AG09309 (cell line): ENCODE measurements around the gene LRGUK.

Experiments used
- DNase-seq: peaks from one replicate; pipeline ENCODE4 v3.0.0-alpha.2; 2010; ENCODE audit warnings: low read depth
- H3K4me3 ChIP-seq: 2 replicates; pipeline ENCODE4 v1.5.1; 2011; ENCODE audit warnings: mild to moderate bottlenecking, low read depth, low read length, moderate library complexity; ENCODE audit not compliant: control insufficient read depth
- TF ChIP-seq, protein P1 (sequence below): IDR thresholded peaks from 2 replicates; pipeline ENCODE4 v1.5.1; 2011; ENCODE audit warnings: mild to moderate bottlenecking, low read depth, low read length, inconsistent platforms; ENCODE audit not compliant: insufficient read depth, control insufficient read depth; ENCODE audit errors: missing control alignments

Gene LRGUK

DNA sequence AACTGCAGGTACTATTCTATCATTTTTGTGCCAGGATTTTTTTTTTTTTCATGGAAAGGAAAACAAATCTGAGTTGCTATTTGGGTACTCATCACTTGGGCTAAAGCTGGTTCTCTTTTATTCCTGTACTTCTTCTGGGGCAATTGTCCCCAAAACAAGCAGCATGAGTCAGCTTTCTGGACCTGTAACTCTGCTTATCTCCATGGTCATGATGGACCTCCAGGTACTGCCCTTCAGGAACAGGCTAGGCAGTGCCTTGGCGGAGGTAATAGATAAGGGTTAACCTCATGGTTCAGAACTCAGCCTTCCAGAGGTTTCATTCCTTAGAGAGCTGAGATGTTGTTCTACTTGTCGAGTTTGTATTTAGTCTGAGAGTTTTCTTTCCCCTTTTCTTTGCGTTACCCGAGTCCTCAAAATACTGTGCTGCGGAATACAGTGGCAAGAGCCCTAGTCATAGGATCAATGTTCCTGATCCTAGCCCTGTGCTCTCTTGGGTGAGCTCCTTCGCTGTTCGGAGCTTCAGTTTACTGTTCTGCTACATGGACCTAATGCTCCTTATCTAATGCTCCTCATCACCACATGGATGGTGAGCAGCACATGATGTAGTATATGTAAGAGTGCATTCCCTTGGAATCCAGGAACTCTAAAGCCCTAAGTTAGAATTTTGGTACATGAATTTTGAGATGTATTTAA lies 74.6 kb downstream of the LRGUK start:
- DNase-seq = no peak
- H3K4me3 ChIP-seq = no peak overlapping the region
- TF ChIP-seq, protein P1, sequence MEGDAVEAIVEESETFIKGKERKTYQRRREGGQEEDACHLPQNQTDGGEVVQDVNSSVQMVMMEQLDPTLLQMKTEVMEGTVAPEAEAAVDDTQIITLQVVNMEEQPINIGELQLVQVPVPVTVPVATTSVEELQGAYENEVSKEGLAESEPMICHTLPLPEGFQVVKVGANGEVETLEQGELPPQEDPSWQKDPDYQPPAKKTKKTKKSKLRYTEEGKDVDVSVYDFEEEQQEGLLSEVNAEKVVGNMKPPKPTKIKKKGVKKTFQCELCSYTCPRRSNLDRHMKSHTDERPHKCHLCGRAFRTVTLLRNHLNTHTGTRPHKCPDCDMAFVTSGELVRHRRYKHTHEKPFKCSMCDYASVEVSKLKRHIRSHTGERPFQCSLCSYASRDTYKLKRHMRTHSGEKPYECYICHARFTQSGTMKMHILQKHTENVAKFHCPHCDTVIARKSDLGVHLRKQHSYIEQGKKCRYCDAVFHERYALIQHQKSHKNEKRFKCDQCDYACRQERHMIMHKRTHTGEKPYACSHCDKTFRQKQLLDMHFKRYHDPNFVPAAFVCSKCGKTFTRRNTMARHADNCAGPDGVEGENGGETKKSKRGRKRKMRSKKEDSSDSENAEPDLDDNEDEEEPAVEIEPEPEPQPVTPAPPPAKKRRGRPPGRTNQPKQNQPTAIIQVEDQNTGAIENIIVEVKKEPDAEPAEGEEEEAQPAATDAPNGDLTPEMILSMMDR = no peak

DNA sequence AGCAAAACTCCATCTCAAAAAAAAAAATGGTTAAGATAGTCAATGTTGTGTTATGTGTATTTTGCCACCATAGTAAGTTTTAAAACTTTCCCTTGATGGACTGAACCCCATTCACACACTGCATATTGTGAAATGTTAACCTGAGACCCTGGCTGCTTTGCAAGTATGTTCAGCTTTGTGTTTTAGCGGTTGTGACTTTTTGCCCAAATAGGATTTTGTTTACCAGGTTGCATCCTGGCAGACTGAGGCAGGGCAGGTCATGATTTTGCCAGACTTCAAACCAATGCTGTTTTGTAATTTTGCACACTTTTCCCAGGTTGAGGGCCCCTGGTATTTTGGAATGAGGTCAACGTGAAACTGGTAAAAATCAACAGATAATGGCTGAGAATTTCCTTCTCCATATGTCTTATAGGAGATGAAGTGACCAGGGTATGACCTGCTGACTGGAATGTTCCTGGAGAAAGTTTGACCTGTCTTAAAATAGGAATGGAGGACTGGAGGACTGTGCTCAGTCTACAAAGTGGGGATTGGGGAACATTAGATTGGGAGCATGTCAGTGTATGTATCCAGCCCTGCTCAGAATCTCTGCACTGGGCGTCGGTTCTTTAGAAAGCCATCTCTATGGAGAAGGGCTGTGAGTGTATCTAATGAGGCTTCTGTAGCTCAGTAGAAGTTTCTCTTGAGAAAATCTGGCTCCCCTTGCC lies 76.2 kb downstream of the LRGUK start:
- H3K4me3 ChIP-seq = no peak overlapping the region
- TF ChIP-seq, protein P1 = no peak
- no peak for DNase-seq

DNA sequence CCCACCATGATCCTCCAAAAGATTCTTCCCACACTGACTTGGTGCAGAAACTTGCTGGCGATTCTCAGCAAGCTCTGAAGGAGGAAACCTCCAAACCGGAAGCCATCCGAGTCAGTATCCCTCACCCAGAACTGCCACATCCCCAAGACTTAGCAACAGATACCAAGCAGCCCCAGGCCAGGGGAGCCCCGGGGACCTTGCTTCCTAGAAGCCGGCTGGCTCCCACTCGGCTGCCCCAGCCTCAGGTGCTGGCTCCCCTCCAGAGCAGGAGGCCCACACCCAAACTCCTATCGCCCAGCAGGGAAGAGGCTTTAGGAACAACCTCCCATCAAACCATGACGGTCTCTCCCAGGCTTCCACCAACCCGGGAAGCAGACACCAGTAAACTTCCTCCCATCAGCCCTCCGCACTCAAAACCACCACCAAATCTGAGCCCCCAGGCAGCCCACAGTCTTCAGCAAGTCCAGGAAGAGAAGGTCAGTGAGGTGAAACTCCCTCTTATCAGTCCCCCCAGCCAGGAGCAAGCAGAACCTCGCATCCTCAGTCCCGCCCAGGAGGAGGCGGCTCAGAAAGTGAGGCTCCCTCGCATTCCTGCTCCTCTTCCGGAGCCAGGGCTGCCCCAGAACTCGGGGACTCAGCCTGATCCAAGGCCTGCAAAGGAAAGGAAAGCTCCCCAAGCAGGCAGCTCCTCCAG lies 82.3 kb downstream of the LRGUK start:
- no peak overlapping the region for H3K4me3 ChIP-seq
- TF ChIP-seq, protein P1 = no peak
- no peak for DNase-seq

DNA sequence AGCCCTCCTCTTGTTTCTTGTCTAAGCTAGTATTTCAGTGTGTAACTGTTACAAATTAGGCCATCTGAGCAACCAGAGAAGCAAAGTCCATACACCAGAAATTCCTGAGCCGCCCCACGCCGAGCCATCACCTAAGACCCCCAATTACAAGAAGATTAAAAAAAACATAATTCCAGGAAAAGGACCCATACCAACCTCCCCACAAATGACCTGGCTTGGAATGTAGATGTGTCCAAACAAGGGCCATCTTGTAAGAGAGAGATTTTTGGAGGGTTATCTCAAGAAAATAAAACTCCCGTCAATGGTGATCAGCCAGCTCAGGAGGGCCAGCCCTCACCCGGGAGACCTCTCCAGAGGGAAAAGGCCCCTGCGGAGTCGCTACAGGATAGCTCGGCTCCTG lies 83.1 kb downstream of the LRGUK start:
- no peak overlapping the region for H3K4me3 ChIP-seq
- TF ChIP-seq, protein P1 = no peak

DNA sequence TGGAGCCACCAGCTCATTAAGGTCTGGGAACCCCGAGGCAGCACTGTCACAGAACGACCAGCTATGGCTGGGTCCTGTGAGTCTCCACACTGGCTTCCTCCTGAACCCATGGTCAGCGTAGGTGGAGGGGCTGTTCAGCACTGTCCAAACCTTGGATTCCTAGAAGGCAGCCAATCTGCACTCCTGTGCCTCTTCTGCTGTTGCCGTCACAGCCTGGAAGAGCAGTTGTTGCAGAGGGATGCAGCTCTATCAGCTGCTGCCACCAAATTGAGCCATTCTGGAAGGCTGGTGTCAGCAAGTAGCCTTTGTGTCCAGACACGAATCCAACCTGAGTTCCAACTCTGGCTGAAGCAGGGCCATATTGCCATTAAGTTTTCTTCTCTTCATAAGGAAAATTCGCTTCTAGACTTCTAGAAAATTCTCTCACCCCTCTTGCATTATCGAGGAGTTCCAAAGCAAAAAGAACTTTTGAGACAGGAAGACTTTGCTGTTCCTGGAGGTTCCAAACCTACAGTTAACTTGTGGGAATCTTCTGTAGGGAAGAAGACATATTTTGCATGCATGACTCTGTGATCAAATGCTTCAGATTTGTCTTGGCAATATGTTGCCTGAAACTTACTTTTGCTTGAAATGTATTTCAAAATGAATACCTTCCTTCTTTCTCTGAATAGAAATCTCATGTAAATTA lies 84.0 kb downstream of the LRGUK start:
- DNase-seq = no peak
- H3K4me3 ChIP-seq = no peak overlapping the region
- TF ChIP-seq, protein P1 = no peak

More for the DNA sequence above, 83.1 kb downstream of the LRGUK start:
- no peak for DNase-seq

DNA sequence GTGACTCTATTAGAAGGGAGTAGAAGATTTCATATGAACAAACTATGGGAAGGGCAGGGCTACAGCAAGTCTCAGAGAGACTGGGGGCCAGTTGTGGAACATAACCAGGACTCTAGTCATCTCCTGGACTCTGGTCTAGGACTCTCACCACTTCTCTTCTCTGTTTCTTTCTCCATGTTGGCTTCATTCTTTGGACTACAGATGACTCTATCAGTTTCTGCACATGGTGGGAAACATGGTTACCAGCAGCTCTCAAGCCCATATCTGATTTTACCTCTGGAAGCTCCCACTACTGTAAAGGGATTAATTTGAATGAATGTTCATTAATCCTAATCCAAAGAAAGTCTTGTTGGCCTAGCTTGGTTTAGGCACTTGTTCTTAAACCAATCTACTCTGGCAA lies 84.7 kb downstream of the LRGUK start:
- TF ChIP-seq, protein P1 = no peak
- no peak overlapping the region for H3K4me3 ChIP-seq
- no peak for DNase-seq
